Endothelial cell of umbilical vein (primary cell): Measurements from ENCODE around the gene PARVA. TPM values are rescaled to one million over a fixed set of nuclear protein-coding genes. Genes with fewer than 3 reads are reported as not detected.

Source experiments
- BruUV-seq: library from RNA; stranded (reverse); fragments of 400-500 nt; replicated peaks from 2 replicates; lab custom pipeline; 2021; lab: Mats Ljungman, UMichigan
- CTCF ChIA-PET: fragments of 300-600, 350-600 bp; sonication (Branson Sonifier 250); formaldehyde crosslinking; loops from one replicate; lab custom pipeline; 2021; ENCODE audit warnings: antibody characterized with exemption, inconsistent platforms; lab: Charles Lee
- POLR2A ChIA-PET: fragments of 300-600, 350-600 bp; sonication (Branson Sonifier 250); formaldehyde crosslinking; loops from one replicate; lab custom pipeline; 2021; ENCODE audit warnings: antibody characterized with exemption, inconsistent platforms; lab: Charles Lee
- DNase-seq: peaks from one replicate; pipeline ENCODE4 v3.0.0-alpha.2; 2011; ENCODE audit warnings: low read depth, low spot score
- FAIRE-seq: peaks from 2 replicates; lab custom pipeline; 2011; peaks lifted over from hg19 to GRCh38; lab: Jason Lieb, UNC
- H2AFZ ChIP-seq: 2 replicates; pipeline ENCODE4 v1.6.0; 2012; ENCODE audit warnings: low read depth, low read length, control low read depth, inconsistent platforms
- H3K27ac ChIP-seq: 2 replicates; pipeline ENCODE4 v1.5.1; 2011; ENCODE audit warnings: low read depth, mild to moderate bottlenecking, control low read depth, low read length, moderate library complexity; ENCODE audit not compliant: insufficient read depth
- H3K27me3 ChIP-seq, 2 experiments: 2 replicates each; pipeline versions ENCODE4 v1.6.0 to v1.6.1; 2011; ENCODE audit warnings: low read length in 2 of 2, mixed read lengths in 1 of 2; ENCODE audit not compliant: control insufficient read depth in 2 of 2, insufficient read depth in 2 of 2
- H3K36me3 ChIP-seq, 2 experiments: 2 replicates in 1 of 2; 3 replicates in 1 of 2; pipeline ENCODE4 v1.5.1; 2011; ENCODE audit warnings: low read length in 2 of 2, mild to moderate bottlenecking in 1 of 2, moderate library complexity in 1 of 2; ENCODE audit not compliant: control insufficient read depth in 2 of 2, insufficient read depth in 2 of 2; ENCODE audit errors: extremely low read depth in 1 of 2
- H3K4me1 ChIP-seq: 3 replicates; pipeline ENCODE4 v1.5.1; 2011; ENCODE audit warnings: mild to moderate bottlenecking, low read length; ENCODE audit not compliant: control insufficient read depth, insufficient read depth; ENCODE audit errors: extremely low read depth
- H3K4me2 ChIP-seq: 2 replicates; pipeline ENCODE4 v1.6.1; 2011; ENCODE audit warnings: low read length, control low read depth, mixed read lengths; ENCODE audit not compliant: insufficient read depth
- H3K4me3 ChIP-seq, 3 experiments: fragments of 200-600 bp in 1 of 3; sonication (generic), shearing (Covaris generic) in 1 of 3; replicated peaks in 1 of 3; 2 replicates each; pipeline ENCODE4 v1.5.1; 2011 to 2016; ENCODE audit warnings: control low read depth in 3 of 3, low read length in 3 of 3, mild to moderate bottlenecking in 2 of 3, inconsistent platforms in 1 of 3, low read depth in 1 of 3, moderate library complexity in 1 of 3; ENCODE audit not compliant: insufficient read depth in 1 of 3
- H3K79me2 ChIP-seq: 2 replicates; pipeline ENCODE4 v1.6.0; 2012; ENCODE audit warnings: low read length, inconsistent platforms; ENCODE audit not compliant: control insufficient read depth, insufficient read depth
- H3K9ac ChIP-seq: replicated peaks from 2 replicates; pipeline ENCODE3; 2011; ENCODE audit warnings: low read length, control low read depth; ENCODE audit not compliant: insufficient read depth; ENCODE audit errors: extremely low read depth
- H3K9me1 ChIP-seq: replicated peaks from 3 replicates; pipeline ENCODE4 v1.6.0; 2011; ENCODE audit warnings: mild to moderate bottlenecking, low read length; ENCODE audit not compliant: control insufficient read depth, insufficient read depth; ENCODE audit errors: extremely low read depth
- H3K9me3 ChIP-seq: replicated peaks from 2 replicates; pipeline ENCODE4 v1.5.1; 2012; ENCODE audit warnings: low read length, inconsistent platforms; ENCODE audit not compliant: control insufficient read depth, insufficient read depth
- H4K20me1 ChIP-seq: replicated peaks from 2 replicates; pipeline ENCODE3; 2011; ENCODE audit warnings: mild to moderate bottlenecking, low read length; ENCODE audit not compliant: control insufficient read depth, insufficient read depth; ENCODE audit errors: extremely low read depth
- EZH2 ChIP-seq: IDR thresholded peaks from 2 replicates; pipeline ENCODE4 v1.6.1; 2012; ENCODE audit warnings: borderline replicate concordance, low read depth, mild to moderate bottlenecking, moderate library complexity, low read length, inconsistent platforms; ENCODE audit not compliant: severe bottlenecking
- FOS ChIP-seq: IDR thresholded peaks from 2 replicates; pipeline ENCODE4 v1.6.1; 2011; ENCODE audit warnings: mild to moderate bottlenecking, low read length, moderate library complexity, borderline replicate concordance; ENCODE audit not compliant: insufficient read depth
- GATA2 ChIP-seq: IDR thresholded peaks from 2 replicates; pipeline ENCODE4 v1.7.0; 2011; ENCODE audit warnings: low read depth, mild to moderate bottlenecking, moderate library complexity, mixed read lengths, low read length; ENCODE audit not compliant: insufficient read length, insufficient read depth
- JUN ChIP-seq: IDR thresholded peaks from 2 replicates; pipeline ENCODE4 v1.6.1; 2011; ENCODE audit warnings: borderline replicate concordance, low read depth; ENCODE audit not compliant: insufficient read length, insufficient read depth
- MYC ChIP-seq: IDR thresholded peaks from one replicate; pipeline ENCODE4 v1.6.1; 2011; ENCODE audit warnings: mild to moderate bottlenecking, low read depth, low read length
- POLR2A ChIP-seq: IDR thresholded peaks from 2 replicates; pipeline ENCODE4 v1.6.1; 2012; ENCODE audit warnings: low read depth, mild to moderate bottlenecking, control low read depth, low read length
- POLR2AphosphoS5 ChIP-seq: IDR thresholded peaks from 2 replicates; pipeline ENCODE4 v1.6.1; 2012; ENCODE audit warnings: low read depth, mild to moderate bottlenecking, control low read depth, low read length, moderate library complexity; ENCODE audit not compliant: insufficient read depth
- dilution Hi-C: fragments of 300-500 bp; cut with MboI; formaldehyde crosslinking; loops from one replicate; pipeline ENCODE4 v1.15.0; 2019; ENCODE audit warnings: low sequenced_read_pairs; ENCODE audit not compliant: extremely low pct_ligation_motif_present
- intact Hi-C: fragments of 100-400 bp; cut with micrococcal nuclease; formaldehyde crosslinking; loops from one replicate; pipeline ENCODE4 v1.10.0; 2022
- polyA plus RNA-seq, 4 experiments: library from polyadenylated mRNA; depleted of rRNA in 3 of 4; stranded (reverse) in 3 of 4; unstranded in 1 of 4; fragments of >200 nt; gene quantifications; 2 replicates each; pipeline versions ENCODE4 v1.2.1 to v1.2.3, GENCODE V29; 2011 to 2012; ENCODE audit warnings: missing spikeins in 1 of 4
- total RNA-seq: library from RNA; stranded (reverse); gene quantifications from 2 replicates; pipeline ENCODE4 v1.2.3, GENCODE V29; 2021
- TF ChIP-seq, protein P1 (sequence below): IDR thresholded peaks from 2 replicates; pipeline ENCODE4 v1.6.1; 2011; ENCODE audit not compliant: insufficient read depth, insufficient read length
- TF ChIP-seq, protein P2 (sequence below), 2 donors: IDR thresholded peaks; 1 replicate in 1 of 2; 2 replicates in 1 of 2; pipeline ENCODE4 v1.5.1; 2011; ENCODE audit warnings: low read length in 2 of 2, mild to moderate bottlenecking in 2 of 2, moderate library complexity in 2 of 2, control low read depth in 1 of 2, inconsistent platforms in 1 of 2, low read depth in 1 of 2; ENCODE audit not compliant: insufficient read depth in 1 of 2; ENCODE audit errors: extremely low read depth in 1 of 2

Gene PARVA
- total and polyA plus RNA-seq, 2 donors (not counting 3 experiments of a cell fraction or from before 2014, with no cell fraction given): 40.6 to 104 TPM

DNA sequence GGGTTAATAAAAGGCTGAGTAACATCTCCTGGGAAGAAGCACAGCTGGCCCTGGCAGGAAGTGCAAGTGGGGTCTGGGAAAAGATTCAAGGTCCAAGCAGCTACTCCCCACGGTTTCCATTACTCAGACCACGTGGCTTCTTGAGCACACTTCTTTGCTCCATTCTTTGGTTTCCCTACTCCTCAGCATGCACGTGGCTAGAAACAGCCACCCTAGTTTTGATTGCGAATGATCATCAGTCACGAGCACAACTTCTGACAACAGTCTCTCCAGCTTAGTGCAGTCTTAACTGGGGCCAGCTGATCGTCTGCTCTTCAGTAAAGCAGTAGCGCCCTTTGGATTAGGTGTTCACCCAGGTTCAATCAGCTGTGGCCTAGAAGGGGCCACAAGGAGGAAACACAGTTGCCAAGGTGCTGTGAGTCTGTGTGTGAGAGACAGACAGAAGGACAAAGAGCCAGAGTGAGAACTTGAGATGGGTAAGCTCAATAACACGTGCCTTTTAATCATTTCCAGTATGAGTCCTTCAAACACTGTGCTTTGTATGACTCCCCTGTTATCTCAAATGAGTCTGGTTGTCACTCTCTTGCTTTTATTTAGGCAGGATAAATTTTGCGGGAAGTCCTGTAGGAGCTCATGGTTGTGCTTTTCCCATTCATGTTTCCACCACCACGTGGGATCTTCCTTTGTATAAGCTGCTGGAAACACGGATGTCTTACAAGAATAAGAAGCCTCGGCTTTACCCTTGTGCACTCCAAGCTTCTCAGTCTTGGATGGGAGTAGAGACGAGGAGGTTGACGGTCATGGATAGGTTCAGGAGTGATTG, 901 bp upstream of the PARVA start:
- peak overlapping the region; percentile 97 for H2AFZ ChIP-seq
- ChIA-PET POLR2A (interaction anchor here (0.5 to 0.9 kb wide), 3 partner anchors 10 to 1445 kb away, joined by 3 to 5 read pairs (median 4); no protein-coding TSS in a partner anchor), CTCF (interaction anchor here (0.8 to 2.9 kb wide), 11 partner anchors 10 to 512 kb away, joined by 3 to 22 read pairs (median 5); no protein-coding TSS in a partner anchor)
- no peak for TF ChIP-seq JUN
- TF ChIP-seq MYC: no peak
- TF ChIP-seq POLR2AphosphoS5: no peak
- no peak for TF ChIP-seq POLR2A
- TF ChIP-seq, protein P1, sequence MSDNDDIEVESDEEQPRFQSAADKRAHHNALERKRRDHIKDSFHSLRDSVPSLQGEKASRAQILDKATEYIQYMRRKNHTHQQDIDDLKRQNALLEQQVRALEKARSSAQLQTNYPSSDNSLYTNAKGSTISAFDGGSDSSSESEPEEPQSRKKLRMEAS: no peak
- TF ChIP-seq, protein P2, sequence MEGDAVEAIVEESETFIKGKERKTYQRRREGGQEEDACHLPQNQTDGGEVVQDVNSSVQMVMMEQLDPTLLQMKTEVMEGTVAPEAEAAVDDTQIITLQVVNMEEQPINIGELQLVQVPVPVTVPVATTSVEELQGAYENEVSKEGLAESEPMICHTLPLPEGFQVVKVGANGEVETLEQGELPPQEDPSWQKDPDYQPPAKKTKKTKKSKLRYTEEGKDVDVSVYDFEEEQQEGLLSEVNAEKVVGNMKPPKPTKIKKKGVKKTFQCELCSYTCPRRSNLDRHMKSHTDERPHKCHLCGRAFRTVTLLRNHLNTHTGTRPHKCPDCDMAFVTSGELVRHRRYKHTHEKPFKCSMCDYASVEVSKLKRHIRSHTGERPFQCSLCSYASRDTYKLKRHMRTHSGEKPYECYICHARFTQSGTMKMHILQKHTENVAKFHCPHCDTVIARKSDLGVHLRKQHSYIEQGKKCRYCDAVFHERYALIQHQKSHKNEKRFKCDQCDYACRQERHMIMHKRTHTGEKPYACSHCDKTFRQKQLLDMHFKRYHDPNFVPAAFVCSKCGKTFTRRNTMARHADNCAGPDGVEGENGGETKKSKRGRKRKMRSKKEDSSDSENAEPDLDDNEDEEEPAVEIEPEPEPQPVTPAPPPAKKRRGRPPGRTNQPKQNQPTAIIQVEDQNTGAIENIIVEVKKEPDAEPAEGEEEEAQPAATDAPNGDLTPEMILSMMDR (IDR thresholded peaks at IDR 0.05; ENCODE audit: extremely low read depth in 1 of 2, insufficient read depth in 1 of 2, low read depth in 1 of 2, low read length in 2 of 2): no peak
- no peak for TF ChIP-seq EZH2
- no peak for TF ChIP-seq FOS
- no peak for TF ChIP-seq GATA2
- peak overlapping the region; percentile 78 for H3K4me2 ChIP-seq
- H3K36me3 ChIP-seq: peaks cover 0 to 3% of the 10 kb centered on the region in 2 experiments
- dilution Hi-C loops (no loop called here), intact Hi-C loops (loop anchor here (2.0 to 5.0 kb wide), 2 partner anchors 46 to 301 kb away; no protein-coding TSS in a partner anchor)
- peak overlapping the region; percentile 95 for H3K27ac ChIP-seq
- peaks cover 16% of the 10 kb centered on the region for H3K4me1 ChIP-seq
- BruUV-seq: TSS peak; percentile 65
- DNase-seq: no peak
- H3K4me3 ChIP-seq: no peak overlapping the region
- H3K9ac ChIP-seq: peak overlapping the region; percentile 99
- no peak for FAIRE-seq
- no peaks in the 10 kb centered on the region for H3K27me3 ChIP-seq
- no peaks in the 10 kb centered on the region for H3K9me1 ChIP-seq
- H3K9me3 ChIP-seq: no peaks in the 10 kb centered on the region
- H4K20me1 ChIP-seq: no peaks in the 10 kb centered on the region
- H3K79me2 ChIP-seq: peaks cover 35% of the 10 kb centered on the region
